Superior temporal gyrus (tissue), 1 donor: ENCODE measurements around the gene RNF208.
A peak's percentile ranks its signal among the peaks of the same experiment; 100 is the strongest.

Experiments used
- DNase-seq: peaks from one replicate; pipeline ENCODE4 v3.0.0-alpha.2; 2016; ENCODE audit errors: extremely low spot score

The RNF208 gene, protein sequence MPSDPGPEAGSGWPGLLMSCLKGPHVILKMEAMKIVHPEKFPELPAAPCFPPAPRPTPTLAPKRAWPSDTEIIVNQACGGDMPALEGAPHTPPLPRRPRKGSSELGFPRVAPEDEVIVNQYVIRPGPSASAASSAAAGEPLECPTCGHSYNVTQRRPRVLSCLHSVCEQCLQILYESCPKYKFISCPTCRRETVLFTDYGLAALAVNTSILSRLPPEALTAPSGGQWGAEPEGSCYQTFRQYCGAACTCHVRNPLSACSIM

DNA sequence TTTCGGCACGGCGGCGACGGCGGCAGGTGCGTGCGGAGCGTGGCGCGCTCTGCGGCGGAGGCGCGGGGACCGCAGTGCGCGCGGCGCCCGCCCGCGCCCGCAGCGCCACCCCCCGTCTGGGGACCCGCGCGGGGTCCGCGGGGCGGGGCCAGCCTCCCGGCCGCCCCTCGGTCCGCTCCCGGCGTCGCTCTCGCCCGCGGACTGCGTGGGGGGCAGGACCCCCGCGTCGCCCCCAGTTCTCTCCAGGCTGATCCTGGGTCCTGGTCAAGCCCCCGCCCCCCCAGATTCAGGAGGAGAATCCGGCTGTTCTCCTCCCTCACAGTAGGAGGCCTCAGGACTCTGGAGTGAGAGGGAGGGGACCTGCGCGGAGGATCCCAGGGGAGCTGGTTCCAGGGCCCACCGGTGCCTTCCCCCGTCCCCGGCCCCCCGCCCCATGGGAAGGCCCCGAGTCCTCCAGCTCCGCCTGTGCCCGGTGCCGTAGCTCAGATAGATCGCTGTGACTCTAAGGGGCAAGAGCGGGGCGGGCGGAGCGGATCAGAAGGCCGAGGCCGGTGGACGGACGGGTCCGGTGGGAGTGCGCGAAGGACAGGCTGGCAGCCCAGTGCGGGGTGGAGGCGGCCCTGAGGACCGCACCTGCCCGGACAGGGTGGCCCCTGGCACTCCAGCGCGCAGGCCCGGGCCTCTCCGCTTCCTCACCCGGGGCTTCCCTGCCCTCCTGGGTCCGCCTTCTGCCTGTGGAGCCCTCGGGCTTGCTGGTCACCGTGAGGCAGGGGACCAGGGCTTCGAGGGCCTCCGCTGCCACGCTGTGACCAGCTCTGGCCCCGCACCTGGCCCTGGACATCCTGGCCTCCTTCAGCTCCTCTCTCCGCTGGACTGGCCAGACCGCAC, at the start of gene RNF208:
TSS of gene RNF208 (minus strand) at position 51 of the 888 bp plus-strand sequence. CDS start 1,028 bp downstream, outside the sequence.
- DNase-seq: no peak

DNA sequence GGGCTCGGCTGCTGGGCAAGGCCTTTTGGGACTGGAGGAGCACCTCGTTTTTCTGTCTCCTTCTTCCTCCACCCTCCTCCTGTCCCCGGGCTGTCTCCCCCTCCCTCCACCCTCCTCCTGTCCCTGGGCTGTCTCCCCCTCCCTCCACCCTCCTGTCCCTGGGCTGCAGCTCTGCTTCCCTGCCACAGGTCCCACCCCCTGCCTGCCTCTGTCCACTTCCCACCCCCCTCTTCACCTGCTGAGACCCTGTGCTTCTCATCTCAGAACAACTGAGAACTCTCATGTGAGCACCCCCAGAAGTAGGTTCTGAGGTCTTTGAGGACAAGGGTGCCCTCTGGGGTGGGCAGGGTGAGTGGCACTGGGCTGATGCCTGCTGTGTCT, 49.6 kb upstream of the RNF208 start:
- DNase-seq: no peak

DNA sequence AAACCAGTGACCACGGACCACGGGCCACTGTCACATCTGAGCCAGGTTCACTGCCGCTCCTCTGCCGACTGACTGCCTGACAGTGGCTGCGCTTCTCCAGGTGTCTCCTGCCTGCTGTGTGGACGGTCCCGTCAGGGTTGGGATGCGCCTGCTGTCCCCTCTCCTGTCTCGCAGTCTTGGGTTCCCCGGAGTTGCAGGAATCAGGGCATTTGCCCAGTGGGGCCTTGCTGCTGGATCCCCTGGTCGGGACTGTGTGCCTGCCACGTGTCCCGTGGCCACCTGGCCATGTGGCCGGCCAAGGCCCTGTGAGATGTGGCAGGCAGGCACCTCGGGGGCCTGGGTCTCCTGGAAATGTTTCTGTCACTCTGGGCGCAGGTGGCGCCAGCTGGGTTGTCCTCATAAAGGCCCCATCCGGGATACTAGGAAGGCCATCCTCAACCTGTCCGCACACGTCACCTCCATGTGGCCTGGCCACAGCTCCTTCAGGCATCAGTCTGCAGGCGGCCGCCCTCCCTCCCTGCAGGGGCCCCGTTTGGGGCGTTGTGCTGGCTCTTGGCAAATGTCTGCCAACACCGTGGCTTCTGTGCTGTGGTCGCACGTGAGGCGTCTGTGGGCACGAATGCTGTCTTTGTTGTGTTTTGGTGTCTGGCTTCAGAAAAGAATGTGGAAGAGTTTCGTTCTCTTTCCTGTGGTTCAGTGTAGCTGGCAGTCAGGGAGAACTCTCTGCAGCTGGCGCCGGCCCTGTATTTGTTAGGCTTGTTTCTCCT, 49.1 kb upstream of the RNF208 start:
- DNase-seq: no peak

DNA sequence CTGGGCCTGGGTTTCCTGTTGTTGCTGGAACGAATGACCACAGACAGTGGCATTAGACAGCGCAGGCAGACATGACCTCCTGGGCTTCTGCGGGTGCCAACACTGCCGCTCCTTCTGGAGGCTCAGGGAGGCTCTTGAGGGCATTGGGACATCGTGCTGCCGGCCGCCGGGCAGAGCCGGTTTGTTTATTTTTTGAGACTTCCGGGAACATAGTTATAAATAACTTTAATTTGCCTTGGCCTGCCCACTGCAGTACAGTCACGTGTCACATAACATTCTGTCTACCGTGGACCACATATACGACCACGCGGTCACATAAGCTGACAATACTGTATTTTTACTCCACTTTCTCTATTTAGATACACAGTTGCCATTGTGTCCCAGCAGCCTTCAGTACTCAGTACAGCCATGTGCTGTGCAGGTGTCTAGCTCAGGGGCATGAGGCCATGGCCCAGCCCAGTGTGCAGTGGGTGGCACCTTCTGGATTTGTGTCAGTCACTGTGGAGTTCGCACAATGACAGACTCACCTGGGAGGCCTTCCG, 47.3 kb upstream of the RNF208 start:
- DNase-seq: no peak

DNA sequence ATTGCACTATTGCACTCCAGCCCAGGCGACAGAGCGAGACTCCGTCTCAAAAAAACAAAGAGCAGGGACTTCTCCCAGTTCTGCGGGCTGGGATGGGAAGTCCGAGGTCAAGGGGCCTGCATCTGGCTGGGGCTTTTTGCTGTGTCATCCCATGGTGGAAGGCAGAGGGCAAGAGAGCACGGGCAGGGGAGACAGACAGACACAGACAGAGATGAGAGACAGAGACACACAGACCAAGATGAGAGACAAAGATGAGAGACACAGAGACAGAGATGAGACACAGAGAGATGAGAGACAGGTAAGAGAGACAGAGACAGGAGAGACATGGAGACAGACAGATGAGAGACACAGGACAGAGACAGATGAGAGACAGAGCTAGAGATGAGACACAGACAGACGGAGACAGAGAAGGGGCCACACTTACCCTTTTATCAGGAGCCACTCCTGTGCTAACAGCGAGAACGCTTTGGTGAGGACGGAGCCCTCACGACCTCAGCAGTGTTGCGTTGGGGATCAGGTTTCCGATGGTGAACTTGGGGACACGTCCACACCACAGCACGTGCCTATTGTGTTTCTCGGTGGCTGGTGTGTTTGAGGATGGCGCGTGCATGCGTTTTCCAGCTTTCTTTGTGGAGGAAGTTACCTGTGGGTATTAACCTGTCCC, 46.6 kb upstream of the RNF208 start:
- no peak for DNase-seq

DNA sequence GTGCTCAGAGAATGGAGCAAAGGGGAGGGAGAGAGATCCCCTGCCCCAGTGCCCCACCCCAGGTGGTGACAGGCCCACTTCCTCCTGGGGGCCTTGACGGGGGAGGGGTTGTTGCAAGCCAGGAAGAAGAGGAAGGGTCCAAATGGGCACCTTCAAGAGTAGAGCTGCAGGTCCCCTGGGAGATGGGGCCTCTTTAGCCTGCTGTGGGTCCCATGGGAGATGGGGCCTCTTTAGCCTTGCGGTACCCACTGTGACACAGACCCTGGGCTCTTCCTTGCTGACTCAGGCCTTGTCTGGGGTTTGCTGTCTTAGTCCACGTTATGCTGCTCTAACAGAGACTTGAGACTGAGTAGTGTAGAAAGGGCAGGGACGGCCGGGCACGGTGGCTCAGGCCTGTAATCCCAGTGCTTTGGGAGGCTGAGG, 45.9 kb upstream of the RNF208 start:
- no peak for DNase-seq

DNA sequence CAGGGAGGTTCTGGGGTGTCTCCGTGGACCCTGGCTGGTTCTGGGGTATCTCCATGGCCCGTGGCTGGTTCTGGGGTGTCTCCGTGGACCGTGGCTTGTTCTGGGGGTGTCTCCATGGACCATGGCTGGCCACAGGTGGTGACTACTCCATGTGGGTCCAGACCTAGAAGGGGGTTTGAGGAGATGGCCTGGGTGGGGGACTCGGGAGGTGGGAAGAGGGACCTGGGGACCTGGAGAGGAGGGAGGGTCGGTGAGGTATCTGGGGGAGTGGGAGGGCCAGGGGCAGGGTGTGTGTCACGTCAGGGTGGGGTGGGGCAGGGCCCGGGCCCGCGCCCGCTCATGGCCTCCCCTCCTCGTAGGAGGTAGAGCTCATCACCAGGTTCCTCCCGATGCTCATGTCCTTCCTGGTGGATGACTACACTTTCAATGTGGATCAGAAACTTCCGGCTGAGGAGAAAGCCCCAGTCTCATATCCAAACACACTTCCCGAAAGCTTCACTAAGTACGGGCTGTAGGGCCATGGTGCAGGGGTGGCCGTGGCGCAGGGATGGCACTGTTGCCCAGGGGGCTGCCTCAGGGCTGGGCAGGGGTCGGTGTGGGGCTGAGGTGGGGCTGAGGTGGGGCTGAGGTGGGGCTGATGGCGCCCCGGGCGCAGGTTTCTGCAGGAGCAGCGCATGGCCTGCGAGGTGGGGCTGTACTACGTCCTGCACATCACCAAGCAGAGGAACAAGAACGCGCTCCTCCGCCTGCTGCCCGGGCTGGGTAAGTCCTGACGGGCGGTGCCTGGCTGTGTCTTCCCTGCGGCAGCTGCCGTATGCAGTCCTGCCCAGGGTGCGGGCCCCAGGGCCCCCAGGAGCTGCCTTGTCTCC, 44.8 kb upstream of the RNF208 start:
- no peak for DNase-seq

DNA sequence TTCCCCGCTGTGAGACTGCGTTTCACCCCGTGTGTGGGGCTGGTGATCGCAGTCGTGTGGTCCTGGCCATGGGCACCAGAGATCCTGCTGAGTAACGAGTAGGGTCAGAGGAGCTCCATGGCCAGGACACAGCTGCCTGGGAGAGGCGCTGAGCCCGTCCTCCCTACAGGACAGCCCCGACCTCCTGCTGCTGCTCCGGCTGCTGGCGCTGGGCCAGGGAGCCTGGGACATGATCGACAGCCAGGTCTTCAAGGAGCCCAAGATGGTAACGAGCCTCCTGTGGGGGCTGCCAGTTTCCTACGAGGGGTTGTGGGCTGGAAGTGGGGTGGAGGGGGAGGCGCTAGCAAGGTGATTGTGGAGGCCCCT, 44.1 kb upstream of the RNF208 start:
- no peak for DNase-seq

DNA sequence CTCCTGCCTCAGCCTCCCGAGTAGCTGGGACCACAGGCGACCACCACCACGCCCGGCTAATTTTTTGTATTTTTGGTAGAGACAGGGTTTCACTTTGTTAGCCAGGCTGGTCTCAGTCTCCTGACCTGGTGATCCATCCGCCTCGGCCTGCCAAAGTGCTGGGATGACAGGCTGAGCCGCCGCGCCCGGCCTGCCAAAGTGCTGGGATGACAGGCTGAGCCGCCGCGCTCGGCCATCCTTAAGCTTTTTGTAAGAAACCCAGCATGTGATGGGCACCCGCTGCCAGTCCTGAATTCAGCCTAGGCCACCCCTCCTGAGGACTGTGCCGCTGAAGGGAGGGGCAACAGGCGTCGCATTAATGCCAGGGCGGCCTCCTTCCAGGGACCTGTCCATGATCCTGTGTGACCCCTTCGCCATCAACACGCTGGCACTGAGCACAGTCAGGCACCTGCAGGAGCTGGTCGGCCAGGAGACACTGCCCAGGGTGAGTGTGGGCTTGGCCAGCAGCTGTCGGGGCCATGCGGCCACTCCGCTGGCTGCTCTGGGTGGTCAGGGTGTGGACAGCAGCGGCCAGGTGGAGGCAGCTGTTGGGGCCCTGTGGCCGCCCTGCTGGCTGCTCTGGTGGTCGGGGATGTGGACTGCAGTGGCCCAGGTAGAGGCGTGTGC, 43.6 kb upstream of the RNF208 start:
- no peak for DNase-seq

DNA sequence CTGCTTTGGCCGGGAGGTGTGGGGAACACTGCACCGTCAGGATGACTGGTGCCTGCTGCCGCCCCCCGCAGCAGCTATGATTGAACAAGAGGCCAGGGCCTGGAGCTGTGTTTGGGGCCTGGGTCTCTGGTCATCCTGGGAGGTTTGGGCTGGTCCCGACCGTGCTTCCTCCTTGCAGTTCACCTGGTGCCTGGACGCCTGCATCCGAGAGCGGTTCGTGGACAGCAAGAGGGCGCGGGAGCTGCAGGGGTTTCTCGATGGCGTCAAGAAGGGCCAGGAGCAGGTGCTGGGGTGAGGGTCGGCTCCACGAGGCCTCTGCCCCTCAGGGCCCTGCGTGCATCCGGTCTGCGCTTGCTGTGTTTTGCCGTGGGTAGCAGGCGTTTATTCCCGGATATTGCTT, 42.0 kb upstream of the RNF208 start:
- no peak for DNase-seq

DNA sequence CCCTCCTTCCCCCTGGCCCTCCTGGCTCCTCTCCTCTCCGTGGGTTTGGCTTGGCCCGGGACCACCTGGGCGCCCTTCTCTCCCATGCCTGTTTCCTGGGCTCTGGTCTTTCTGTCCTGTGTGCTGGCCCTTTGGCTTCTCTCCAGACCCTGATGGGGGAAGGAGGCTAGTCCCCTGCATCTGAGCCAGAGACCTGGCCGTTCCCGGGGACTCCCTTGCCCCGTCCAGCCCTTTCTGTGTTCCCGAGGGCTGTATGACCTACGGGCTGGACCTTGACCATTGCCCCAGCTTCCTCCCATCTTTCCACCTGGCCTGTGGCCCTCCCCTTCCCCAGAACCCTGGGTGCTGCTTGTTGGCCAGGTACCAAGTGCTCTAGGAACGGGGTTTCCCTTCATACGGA, 41.5 kb upstream of the RNF208 start:
- DNase-seq: no peak

DNA sequence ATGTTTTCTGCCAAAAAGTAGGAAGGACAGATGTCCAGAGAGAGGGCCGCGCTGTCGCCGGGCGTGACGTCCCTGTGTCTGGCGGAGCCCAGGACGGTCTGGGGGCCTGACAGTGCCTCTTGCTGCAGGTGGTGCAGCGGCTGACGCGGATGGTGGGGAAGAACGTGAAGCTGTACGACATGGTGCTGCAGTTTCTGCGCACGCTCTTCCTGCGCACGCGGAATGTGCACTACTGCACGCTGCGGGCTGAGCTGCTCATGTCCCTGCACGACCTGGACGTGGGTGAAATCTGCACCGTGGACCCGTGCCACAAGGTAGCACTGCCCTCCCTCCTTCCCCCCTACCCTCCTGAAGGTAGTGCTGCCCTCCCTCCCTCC, 40.9 kb upstream of the RNF208 start:
- DNase-seq: no peak

DNA sequence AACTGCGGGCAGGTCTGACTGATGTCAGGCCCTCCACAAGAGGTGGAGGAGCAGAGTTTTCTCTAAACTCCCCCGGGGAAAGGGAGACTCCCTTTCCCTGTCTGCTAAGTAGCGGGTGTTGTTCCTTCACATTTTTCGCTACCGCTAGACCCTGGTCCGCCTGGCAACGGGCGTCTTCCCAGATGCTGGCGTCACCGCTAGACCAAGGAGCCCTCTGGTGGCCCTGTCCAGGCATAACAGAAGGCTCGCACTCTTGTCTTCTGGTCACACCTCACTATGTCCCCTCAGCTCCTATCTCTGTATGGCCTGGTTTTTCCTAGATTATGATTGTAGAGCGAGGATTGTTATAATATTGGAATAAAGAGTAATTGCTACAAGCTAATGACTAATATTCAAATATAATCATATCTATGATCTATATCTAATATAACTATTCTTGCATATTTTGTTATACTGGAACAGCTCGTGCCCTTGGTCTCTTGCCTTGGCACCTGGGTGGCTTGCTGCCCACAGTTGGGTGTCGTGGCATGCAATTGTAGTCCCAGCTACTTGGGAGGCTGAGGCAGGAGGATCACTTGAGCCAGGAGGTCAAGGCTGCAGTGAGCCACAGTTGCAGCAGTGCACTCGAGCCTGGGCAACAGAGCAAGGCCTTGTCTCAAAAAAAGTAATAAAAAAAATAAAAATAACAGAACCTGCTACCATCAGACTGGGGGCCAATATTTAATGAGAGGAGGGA, 40.3 kb upstream of the RNF208 start:
- peak; percentile 23 for DNase-seq

DNA sequence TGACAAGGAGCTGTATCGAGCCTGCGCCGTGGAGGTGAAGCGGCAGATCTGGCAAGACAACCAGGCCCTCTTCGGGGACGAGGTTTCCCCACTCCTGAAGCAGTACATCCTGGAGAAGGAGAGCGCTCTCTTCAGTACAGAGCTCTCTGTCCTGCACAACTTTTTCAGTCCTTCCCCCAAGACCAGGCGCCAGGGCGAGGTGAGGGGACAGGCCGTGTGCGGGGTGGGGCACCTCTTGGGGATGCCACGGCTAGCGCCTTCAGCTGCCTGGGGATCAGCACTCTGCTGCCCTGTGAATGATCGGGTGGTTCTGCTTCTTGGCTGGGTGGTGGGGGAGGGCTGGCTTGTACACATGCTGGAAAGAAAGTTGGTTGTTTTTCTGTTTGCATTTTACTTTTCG, 34.8 kb upstream of the RNF208 start:
- DNase-seq: no peak

DNA sequence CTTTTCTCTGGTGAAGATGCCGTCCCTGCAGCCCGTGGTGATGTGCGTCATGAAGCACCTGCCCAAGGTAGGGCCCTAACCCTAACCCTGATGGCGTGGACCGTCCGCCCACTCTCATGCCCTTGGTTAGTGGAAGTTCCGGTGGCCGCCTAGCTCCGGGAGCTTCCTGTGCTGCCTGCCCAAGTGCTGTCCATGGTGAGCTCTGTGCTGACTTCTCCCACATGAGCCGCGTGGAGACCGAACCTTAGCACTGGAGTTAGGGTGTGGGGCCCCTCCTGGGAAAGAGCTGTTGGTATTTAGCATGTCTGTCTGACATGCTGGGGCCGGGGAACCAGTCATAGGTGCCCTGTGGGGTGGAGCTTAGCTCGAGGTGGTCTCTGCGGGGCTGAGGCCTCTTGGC, 34.3 kb upstream of the RNF208 start:
- DNase-seq: no peak

DNA sequence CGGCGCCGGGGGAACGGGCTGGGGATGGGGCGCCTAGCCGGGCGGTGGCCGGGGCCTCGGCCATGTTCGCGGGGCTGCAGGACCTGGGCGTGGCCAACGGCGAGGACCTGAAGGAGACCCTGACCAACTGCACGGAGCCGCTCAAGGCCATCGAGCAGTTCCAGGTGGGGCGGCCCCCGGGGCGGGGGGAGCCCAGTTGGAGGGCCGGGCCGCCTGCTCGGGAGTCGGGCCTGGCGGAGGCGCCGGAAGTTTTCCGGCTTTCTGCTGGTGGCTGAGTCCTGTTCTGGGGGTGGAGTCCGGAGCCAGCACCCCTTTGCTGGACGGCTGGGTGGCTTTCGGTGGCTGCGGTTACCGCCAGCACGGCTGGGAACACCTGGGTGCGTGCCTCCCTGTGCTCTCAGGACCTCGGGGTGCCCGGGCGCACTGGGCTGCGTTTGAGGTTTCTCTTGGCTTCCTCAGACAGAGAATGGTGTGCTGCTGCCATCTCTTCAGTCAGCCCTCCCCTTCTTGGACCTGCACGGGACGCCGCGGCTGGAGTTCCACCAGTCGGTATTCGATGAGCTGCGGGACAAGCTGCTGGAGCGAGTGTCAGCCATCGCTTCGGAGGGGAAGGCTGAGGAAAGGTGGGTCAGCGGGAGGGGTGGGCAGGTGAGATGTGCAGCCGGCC, 33.5 kb upstream of the RNF208 start:
- DNase-seq: peak; percentile 7

DNA sequence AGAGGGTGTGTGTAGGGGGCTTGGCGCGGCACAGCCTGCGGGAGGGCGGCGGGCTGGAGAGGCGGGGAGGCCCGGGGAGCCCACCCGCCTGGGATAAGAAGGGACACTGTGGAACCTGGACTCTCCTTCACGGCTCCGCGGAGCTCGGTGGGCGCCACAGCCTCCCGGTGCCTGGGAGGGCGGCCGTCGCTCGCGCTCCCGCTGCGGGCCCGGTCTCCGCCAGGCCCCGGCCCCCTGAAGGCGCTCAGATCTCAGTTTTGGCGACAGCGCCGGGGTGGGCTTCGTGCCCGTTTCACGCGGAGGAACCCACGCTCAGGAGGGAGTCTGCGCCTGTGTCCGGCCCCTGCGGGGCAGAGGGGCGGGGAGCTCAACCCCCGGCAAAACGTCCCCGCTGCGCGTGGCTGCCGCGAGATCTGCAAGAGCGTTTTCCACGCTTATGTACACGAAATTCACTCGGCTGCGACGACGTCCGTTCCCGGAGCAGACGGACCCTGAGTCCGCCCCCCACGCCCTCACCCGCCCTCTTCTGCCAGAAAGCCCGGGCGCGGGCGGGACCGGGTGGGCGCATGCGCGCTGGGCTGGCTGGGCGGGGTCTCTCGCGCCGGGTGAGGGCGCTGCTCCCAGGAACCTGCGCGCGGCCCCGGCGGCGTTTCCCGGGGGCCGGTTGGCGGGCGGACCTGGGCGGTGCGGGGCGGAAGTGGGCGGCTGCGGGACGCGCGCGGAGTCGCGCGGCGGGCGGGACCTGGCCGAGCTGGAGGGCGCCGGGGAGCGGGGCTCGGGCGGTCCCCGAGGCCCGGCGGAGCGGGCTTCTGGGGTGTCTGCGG, 32.8 kb upstream of the RNF208 start, which contains the start of gene NELFB:
TSS of gene NELFB (plus strand) at position 704 of the 824 bp plus-strand sequence.
- DNase-seq: peak; percentile 88
